ENCODE data around the gene TMEM61.

Gene TMEM61

GRCh38 chr1:55041613-55042012 lies 61.2 kb downstream of the TMEM61 start:
- TF ChIP-seq, protein P1, sequence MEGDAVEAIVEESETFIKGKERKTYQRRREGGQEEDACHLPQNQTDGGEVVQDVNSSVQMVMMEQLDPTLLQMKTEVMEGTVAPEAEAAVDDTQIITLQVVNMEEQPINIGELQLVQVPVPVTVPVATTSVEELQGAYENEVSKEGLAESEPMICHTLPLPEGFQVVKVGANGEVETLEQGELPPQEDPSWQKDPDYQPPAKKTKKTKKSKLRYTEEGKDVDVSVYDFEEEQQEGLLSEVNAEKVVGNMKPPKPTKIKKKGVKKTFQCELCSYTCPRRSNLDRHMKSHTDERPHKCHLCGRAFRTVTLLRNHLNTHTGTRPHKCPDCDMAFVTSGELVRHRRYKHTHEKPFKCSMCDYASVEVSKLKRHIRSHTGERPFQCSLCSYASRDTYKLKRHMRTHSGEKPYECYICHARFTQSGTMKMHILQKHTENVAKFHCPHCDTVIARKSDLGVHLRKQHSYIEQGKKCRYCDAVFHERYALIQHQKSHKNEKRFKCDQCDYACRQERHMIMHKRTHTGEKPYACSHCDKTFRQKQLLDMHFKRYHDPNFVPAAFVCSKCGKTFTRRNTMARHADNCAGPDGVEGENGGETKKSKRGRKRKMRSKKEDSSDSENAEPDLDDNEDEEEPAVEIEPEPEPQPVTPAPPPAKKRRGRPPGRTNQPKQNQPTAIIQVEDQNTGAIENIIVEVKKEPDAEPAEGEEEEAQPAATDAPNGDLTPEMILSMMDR (IDR thresholded peaks at IDR 0.05; ENCODE audit: borderline replicate concordance, insufficient read depth, low read depth, low read length) = no peak
- H3K4me3 ChIP-seq (ENCODE audit: low read depth, low read length) = no peak overlapping the region

Measured in GM12875 (cell line).